HG02852 (cell line): Measurements from ENCODE around the gene CTAGE15.
"Not testable (repeated sequence)": the region's sequence is repeated elsewhere in the genome, so short reads cannot be mapped to it uniquely, and the experiment has no call there.

ENCODE experiments used
- ATAC-seq: cut with Tn5 transposase; IDR thresholded peaks from one replicate; pipeline ENCODE4 v1.9.1; 2021; ENCODE audit warnings: mild to moderate bottlenecking, moderate library complexity; ENCODE audit not compliant: unreplicated experiment

The CTAGE15 gene, protein sequence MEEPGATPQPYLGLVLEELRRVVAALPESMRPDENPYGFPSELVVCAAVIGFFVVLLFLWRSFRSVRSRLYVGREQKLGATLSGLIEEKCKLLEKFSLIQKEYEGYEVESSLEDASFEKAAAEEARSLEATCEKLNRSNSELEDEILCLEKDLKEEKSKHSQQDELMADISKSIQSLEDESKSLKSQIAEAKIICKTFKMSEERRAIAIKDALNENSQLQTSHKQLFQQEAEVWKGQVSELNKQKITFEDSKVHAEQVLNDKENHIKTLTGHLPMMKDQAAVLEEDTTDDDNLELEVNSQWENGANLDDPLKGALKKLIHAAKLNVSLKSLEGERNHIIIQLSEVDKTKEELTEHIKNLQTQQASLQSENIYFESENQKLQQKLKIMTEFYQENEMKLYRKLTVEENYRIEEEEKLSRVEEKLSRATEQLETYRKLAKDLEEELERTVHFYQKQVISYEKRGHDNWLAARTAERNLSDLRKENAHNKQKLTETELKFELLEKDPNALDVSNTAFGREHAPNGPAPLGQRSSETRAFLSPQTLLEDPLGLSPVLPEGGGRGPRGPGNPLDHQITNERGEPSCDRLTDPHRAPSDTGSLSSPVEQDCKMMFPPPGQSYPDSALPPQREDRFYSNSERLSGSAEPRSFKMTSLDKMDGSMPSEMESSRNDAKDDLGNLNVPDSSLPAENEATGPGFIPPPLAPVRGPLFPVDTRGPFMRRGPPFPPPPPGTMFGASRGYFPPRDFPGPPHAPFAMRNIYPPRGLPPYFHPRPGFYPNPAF

DNA sequence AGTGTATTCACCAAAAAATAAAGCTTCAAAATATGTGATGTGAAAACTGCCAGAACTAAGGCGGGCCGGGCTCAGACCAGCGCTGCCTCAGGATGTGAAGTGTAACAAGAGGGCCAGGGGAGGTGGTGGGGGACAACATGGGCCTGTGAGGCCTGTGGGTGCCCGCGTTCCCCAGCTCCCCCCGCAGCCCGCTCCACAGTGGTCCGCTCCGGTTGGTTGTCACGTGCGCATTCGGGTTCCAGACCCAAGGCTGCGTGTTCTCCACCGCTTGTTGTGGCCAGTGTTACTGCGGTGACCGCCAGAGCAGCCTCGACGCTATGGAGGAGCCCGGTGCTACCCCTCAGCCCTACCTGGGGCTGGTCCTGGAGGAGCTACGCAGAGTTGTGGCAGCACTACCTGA, at the start of gene CTAGE15:
CTAGE15 (plus strand) TSS at position 301 of the 400 bp plus-strand sequence; CDS start at position 318, 17 bp downstream.
- not testable (repeated sequence) for ATAC-seq

DNA sequence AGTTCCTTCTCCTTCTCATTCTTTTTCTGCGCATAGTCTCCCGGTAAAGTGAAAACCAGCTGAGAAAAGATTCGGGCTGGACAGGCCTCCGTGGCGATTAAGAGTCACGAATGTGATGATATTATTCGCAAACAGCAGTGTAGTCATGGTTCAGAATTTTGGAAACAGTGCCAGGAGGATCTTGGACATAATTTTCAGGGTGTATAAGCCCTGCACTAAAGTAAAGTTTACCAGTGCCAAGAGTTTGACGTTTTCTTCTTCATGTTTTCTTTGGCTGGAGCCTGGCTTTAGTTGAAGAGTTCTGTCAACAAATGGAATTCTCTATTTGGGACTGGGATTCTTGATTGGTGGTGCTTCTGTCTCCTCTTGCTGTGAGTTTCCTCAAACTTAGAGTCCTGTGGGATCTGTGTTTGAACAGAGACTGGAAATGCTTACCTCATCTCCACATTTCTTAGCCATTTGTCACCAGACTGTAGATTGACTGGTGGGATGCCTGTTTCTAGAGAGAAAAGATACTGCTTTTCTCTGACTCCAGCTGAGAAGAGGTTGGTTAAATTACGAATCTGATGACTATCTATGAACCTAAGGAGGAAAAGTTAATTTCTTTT, 49.2 kb upstream of the CTAGE15 start:
- ATAC-seq = not testable (repeated sequence)

DNA sequence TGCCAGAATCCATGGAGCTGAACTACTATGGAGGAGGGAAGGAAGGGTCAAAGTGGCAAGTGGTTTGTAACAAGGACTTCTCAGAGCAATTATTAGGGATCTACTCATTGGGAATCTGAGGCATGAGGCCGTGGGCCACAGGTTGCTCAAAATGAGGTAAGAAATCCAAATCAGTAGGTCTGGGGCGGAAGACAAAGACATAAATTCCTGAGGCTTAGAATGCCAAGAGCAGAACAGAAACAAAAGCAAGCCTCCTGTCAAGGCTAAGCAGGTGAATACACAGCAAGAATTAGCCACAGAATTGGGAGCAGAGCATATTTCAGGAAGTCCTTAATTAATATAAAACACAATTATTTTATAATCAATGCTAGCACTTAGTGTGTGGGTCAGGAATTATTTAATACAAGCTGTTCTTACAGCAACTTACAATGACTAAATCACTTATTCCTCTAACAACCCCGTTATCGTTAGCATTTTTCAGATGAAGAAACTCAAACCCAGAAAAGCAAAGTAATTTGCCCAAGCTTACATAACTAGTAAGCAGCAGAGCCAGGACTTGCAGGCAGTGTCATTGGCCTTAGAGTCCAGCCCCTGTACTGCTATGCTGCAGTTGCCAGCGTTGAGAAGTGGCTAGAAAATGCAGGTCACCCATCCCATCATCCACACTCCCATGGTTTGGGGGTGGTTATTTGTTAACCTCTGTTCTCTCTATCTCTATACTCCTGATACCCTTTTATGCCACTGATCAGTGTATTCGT, 40.3 kb upstream of the CTAGE15 start:
- not testable (repeated sequence) for ATAC-seq

DNA sequence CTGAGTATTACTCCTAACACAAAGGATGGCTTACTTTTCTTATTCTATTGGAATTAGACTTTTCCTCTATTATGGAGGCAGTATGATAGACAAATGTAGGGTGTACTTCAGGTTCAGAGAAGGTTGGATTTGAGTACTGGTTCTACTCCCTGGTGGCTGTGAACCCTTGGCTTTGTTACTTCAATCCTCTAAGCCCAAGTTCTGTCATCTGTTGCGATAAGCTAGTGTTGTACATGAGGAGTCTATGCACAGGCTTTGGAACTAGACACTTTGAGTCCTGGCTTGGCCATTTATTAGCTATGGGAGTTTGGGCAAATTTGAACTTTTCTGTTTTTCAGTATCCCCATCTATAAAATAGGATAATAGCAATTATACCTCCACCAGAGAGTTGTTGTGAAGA, 39.7 kb upstream of the CTAGE15 start:
- not testable (repeated sequence) for ATAC-seq

DNA sequence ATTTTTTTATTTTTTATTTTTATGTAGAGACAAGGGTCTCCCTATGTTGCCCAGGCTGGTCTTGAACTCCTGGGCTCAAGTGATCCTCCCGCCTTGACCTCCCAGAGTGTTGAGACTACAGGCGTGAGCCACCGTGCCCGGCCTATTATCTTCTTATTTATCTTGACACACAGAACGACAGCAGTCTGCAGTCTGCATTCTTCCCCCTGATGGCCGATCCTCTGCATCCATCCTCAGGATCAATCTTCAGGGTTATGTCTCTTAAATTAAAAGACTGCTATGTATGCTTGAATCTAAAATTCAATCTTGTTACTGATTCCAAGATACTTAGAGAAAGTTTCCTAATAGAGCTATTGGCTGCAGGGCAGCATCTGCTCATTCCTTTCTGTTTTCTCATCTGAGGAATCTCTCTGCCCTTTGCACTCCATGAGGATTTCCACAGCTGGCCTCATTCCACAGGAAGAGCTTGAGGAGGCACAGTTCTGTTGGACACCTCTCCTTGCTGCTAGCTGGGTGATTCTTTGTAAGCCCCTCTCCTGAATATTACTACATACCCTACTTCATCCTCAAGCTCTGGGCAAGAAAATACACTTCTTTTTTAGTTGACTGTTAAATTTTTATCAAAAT, 38.3 kb upstream of the CTAGE15 start:
- not testable (repeated sequence) for ATAC-seq

DNA sequence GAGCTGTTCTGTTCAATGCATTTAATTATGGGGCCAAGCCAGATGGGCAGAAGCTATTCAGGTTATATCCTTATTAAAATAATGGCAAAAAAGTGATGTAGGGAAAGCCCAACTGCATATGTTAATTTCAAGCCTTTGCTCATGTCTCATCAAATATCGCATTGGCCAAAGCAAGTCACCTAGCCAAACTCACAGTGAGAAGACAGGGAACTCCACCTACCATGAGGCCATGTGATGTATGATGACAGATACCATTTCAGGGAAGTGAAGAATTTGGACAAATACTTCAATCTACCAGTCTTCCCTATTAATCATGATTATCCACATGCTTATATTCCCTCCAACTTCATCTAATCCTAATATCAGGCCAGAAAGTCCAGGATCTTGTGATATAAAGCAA, 35.2 kb upstream of the CTAGE15 start:
- ATAC-seq = not testable (repeated sequence)

DNA sequence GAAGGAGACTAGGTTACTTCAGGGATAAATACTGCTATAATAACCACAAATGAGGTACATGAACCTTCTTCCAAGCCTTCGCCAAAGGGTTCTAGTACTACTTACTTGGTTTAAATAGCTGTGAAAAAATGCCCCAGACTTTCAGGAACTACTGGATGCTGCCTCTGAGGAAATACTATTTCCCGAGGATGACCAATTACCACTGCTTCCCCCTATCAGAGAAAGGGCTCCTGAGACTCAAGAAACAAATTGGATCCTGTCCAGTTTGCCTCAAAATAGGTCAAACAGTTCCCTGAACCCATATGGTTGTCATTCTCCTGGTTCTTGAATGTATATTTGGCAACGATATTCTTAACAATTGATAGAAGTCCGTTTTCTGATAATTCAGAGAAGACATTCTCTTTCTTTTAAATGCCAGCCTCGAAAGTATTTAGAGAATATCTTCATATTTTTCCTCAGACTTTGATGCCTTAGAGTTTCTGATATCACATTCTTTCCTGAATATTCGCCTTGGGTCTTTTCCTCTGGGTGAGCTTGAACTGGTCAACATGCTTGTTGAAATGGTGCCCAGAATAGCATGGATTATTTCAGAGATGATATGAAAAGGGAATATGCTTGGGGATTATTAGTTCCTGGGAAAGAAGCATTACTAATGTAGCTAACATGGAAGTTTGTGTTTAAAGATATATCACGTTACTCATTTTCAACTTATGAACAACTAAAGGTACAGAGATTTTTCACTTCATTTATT, 28.1 kb upstream of the CTAGE15 start:
- ATAC-seq = not testable (repeated sequence)

DNA sequence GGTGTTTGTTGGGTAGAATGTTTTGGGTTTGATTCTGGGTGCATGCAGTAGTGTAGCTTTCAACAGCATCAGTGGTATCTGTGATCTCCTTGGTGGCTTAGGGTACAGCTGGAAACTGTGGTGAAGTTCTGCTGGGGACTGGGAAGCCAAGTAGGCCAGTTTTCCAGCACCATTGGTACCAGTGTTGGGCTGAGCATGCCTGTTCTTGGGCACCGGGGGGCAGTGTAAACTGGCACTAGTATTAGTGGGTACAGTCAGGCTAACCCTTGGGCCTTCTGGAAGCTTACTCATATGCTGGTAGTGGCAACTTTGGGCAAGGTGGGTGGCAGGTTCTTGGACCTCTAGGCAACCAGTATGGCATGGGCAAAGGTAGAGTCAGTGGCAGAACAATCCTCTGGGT, 15.6 kb upstream of the CTAGE15 start:
- not testable (repeated sequence) for ATAC-seq

DNA sequence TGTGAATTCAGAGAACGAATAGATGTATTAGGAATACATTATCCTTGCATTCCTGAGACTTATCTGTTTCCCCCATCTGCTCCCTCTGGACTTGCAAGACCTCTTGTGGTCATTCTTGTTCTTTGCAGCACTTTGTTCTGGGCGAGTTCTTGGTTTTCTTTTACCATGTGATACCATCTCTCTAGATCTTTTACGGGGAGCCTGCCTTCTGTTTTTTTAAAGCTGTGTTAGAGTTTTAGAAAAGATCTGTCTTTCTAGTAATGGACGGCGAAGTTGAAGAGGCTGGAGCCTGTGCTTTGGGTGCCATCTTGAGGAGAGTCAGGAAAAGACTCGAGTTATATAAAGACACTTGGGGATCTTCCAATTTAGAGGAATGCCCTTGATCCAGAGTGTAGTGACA, 8.3 kb upstream of the CTAGE15 start:
- not testable (repeated sequence) for ATAC-seq

DNA sequence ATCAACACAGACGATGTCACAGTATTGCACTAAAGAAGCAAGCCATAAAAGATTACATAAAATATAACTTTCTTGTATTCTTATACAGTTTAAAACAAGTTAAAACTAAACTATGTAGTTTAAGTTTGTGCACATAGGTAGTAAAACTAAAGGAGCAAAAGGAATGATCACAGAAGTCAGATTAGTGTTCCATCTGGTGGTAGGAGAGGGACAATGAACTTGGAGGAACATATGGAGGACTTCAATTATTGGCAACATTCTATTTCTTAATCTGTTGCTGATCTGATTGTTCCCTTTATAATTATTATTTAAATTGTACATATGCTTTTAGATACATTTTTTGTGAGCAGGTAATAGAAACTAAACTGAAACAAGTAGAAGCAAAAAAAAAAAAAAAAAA, 5.6 kb upstream of the CTAGE15 start:
- not testable (repeated sequence) for ATAC-seq

DNA sequence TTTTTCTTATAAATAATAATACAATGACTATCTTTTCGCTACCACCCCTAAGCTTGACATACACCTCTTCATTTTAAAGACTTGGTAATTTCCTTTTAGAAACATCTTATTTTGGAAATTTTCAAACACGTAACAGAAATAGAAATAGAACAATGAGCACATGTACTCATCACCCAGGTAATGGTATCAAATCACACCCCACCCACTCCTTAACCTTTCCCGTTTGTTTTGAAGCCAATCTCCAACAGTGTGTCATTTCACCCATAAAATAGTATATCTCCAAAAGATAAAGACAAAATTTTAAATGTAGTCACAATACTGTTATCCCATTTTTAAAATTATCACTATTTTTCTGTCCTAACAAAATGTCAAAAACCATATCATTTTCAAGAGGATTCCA, 16.6 kb downstream of the CTAGE15 start:
- not testable (repeated sequence) for ATAC-seq

DNA sequence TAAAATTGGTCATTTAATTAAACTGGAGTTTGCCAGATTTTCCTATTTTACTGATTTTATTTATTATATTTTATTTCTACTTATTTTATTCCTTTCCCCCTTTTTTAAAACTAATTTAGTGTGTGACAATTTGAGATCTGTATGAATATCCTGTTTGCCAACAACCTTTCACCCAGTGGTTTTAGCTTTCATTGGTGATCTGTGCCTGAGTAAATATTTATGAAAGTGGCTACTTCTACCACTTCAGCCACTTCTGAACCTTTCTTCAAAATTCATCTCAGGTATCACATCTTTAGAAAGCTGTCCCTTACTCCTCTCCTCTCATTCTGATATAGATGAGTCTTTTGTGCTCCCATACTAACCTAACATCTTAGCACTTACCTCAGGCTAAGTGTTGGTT, 18.3 kb downstream of the CTAGE15 start:
- ATAC-seq = not testable (repeated sequence)

DNA sequence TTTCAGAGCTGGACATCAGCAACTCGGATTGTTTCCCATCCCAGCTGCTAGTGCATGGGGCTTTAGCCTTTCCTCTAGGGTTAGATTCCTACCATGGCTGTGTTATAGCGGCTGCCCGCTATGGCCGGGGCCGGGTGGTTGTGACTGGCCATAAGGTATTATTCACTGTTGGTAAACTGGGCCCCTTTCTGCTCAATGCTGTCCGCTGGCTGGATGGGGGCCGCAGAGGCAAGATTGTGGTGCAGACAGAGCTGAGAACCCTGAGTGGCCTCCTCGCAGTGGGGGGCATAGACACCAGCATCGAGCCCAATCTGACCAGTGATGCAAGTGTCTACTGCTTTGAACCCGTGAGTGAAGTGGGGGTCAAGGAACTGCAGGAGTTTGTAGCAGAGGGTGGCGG, 26.5 kb downstream of the CTAGE15 start:
- not testable (repeated sequence) for ATAC-seq

DNA sequence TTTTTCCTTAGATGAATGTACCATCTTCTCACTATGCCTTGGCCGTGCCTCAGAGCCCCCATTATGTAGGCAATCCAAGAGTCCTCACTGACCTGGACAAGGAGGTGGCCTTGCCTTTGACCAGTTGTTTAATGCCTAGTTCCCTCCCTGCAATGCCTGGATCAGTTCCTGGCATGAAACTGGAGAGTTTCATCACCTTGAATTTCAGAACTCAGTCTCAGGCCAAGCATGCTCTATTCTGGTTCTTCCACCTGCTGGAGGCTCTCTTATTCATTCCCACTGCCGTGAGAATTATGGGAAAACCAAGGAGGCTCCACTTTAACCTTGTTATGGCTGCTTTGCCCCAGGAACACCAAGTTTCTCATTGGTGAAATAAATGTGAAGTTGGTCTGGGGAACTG, 31.9 kb downstream of the CTAGE15 start:
- ATAC-seq = not testable (repeated sequence)

DNA sequence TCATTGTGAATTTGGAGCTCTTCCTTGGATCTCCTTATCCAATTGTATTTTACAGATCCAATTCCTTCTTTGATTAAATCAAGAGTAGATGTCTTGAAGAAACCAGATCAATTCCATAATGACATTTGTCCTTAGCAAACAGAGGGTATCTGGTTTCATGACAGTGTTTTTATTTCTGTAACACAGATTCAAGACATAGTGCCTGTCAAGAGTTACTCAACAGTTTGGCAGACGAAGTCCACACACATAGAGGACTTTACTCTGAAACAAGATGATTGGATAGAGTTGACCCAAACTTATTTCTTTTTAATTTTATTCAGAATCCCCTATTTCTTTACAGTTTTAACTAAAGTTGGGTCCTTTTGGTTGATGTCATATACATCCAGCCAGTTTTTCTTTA, 34.5 kb downstream of the CTAGE15 start:
- ATAC-seq = not testable (repeated sequence)

DNA sequence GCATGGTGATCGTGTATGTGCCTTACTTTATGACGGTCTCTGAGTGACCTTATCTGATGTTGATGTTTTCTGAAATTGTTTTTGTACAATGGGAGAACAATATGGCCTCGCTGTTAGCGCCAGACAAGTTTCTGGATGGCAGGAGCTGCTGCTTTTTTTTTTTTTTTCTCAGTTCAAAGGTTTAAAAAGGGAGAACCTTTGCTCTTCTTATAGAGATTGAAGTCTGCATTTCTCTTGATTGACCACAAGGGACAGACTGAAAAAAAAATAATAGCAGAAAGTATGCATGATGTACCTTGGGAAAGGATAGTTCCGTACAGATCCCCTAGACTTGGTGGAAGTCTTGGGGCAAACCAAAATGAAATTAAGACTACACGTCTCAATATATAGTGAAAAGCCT, 43.9 kb downstream of the CTAGE15 start:
- ATAC-seq = not testable (repeated sequence)

DNA sequence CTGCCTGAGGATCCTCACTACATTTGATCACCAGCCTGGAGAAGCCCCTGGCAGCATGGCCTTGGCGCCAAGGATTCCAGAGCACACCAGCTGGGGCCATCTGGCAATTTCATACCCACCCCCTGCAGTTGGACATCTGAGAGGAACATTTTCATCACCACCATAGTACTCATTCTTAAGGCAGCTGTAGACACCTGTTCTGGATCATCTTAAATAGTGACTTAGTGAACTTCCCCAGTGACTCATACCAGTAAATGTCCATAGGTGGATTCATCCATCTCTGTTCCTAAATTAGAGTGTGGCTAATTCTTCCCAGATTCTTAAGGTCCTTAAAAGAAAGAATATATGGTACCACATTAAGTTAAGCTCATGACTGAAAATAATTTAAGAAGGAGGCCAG, 45.6 kb downstream of the CTAGE15 start:
- ATAC-seq = not testable (repeated sequence)

DNA sequence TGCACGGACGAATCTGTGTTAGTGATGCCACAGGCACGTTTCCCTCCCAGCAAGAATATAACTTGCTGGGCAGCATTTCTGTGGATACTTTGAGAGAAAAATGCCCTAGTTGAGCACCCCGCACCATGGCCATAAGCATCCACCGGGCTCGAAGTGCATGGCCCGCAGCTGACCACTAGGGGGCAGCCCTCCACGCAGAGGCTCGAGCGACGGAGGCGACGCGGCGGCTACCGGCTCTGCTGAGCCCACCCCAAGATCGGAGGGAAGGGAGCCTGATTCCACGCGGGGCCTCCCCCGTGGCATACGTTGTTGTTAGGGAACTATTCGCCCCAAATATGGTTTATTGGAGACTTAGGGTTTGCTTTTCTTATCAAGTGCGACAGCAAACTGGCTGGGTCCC, 48.5 kb downstream of the CTAGE15 start:
- ATAC-seq = peak; percentile 22

DNA sequence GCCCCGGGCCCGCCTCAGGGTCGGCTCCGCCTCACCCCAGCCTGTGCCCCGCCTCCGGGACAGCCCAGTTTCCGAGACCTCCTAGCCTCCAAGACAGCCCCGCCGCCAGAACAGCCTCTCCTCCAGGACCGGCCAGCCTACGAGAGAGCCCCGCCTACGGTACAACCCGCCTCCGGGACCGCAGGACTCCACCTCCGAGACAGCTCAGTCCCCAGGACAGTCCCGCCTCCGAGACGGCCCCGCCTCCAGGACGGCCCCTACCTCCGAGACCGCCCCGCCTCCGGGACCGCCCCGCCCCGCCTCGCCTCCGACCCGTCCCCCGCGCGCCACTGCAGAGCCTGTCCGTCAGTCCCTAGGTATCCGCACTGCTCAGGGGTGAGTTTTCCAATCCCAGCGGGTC, 49.0 kb downstream of the CTAGE15 start, which contains the start of gene TCAF2:
TCAF2 (plus strand) TSS at position 329 of the 400 bp plus-strand sequence.
- ATAC-seq = peak; percentile 86
